ENCODE measurements around the gene SLC37A1. TPM values are rescaled to one million over a fixed set of nuclear protein-coding genes. Genes with fewer than 3 reads are reported as not detected.

The SLC37A1 gene
- total RNA-seq, 3 donors from 2014 or later (not counting 1 experiment from before 2014, with no cell fraction given) = 24.8 to 25.8 (median 25.3) TPM

- intact Hi-C loops (cut with micrococcal nuclease) = no loop called here
- no peak overlapping the region for H3K27ac Mint-ChIP-seq
- Histone ChIP-seq H3K4me1 (ENCODE audit: control insufficient read depth, insufficient read depth, low read length) (no peaks in the 10 kb centered on the region), H3K27ac (ENCODE audit: low read length) (no peak overlapping the region), H3K27me3 (ENCODE audit: control insufficient read depth, insufficient read depth, low read length) (no peaks in the 10 kb centered on the region), H3K9me3 (ENCODE audit: control insufficient read depth, insufficient read depth, low read length) (no peaks in the 10 kb centered on the region), H3K36me3 (ENCODE audit: control insufficient read depth, insufficient read depth, low read length) (no peaks in the 10 kb centered on the region), H3K4me3 (ENCODE audit: low read length) (no peak overlapping the region)
- 91% methylated on average over 20 of the region's 25 CpGs for WGBS (ENCODE audit: insufficient coverage)
- ATAC-seq (peak in 2 of 3 donors; percentile 24), DNase-seq (peak in 1 of 2 donors; percentile 45)
- TF ChIP-seq, protein P1, sequence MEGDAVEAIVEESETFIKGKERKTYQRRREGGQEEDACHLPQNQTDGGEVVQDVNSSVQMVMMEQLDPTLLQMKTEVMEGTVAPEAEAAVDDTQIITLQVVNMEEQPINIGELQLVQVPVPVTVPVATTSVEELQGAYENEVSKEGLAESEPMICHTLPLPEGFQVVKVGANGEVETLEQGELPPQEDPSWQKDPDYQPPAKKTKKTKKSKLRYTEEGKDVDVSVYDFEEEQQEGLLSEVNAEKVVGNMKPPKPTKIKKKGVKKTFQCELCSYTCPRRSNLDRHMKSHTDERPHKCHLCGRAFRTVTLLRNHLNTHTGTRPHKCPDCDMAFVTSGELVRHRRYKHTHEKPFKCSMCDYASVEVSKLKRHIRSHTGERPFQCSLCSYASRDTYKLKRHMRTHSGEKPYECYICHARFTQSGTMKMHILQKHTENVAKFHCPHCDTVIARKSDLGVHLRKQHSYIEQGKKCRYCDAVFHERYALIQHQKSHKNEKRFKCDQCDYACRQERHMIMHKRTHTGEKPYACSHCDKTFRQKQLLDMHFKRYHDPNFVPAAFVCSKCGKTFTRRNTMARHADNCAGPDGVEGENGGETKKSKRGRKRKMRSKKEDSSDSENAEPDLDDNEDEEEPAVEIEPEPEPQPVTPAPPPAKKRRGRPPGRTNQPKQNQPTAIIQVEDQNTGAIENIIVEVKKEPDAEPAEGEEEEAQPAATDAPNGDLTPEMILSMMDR (IDR thresholded peaks at IDR 0.05) = no peak
- H3K9me3 Mint-ChIP-seq = no peaks in the 10 kb centered on the region
- H3K36me3 Mint-ChIP-seq = no peaks in the 10 kb centered on the region
- H3K4me3 Mint-ChIP-seq = no peak overlapping the region
- H3K4me1 Mint-ChIP-seq = no peaks in the 10 kb centered on the region
- H3K27me3 Mint-ChIP-seq (ENCODE audit: low read depth in 2 of 2) = peaks cover 7 to 18% of the 10 kb centered on the region in 2 donors
Observed at GRCh38 chr21:42476388-42477331, 37.0 kb upstream of the SLC37A1 start.

- no peak for DNase-seq
- no peak for ATAC-seq
Observed at GRCh38 chr21:42478504-42478903, 35.1 kb upstream of the SLC37A1 start.

DNA sequence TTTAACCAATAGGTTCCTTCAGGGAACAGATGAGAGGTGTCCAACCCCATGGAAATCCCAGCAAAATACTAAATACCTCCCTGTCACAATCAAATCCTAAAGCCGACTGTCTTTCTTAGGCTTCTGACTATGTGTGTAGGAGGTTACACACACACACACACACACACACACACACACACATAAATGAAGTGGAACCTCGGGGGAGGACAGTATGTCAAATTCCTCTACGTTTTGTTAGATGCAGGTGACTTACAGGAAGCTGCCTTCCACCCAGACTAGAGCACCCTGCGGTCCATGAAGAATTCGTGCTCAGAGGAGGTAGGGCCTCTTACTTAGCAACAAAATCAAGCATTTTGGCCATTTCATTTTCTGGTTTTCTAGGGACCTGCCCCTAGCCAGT is 34.1 kb upstream of the SLC37A1 start:
- WGBS (ENCODE audit: insufficient coverage) = 83% methylated on average over 4 of the region's 5 CpGs
- TF ChIP-seq, protein P1 (IDR thresholded peaks at IDR 0.05) = no peak
- H3K27me3 ChIP-seq (ENCODE audit: control insufficient read depth, insufficient read depth, low read length) = no peaks in the 10 kb centered on the region
- Mint-ChIP-seq H3K4me1 (no peaks in the 10 kb centered on the region), H3K27me3 (ENCODE audit: low read depth in 2 of 2) (peaks cover 9 to 11% of the 10 kb centered on the region in 2 donors), H3K4me3 (no peak overlapping the region), H3K36me3 (no peaks in the 10 kb centered on the region), H3K9me3 (no peaks in the 10 kb centered on the region), H3K27ac (no peak overlapping the region)
- ATAC-seq = no peak
- H3K9me3 ChIP-seq (ENCODE audit: control insufficient read depth, insufficient read depth, low read length) = no peaks in the 10 kb centered on the region
- H3K4me3 ChIP-seq (ENCODE audit: low read length) = no peak overlapping the region
- intact Hi-C loops (cut with micrococcal nuclease) = no loop called here
- no peaks in the 10 kb centered on the region for H3K4me1 ChIP-seq (ENCODE audit: control insufficient read depth, insufficient read depth, low read length)
- no peaks in the 10 kb centered on the region for H3K36me3 ChIP-seq (ENCODE audit: control insufficient read depth, insufficient read depth, low read length)
- no peak for DNase-seq
- no peak overlapping the region for H3K27ac ChIP-seq (ENCODE audit: low read length)

More at GRCh38 chr21:42478504-42478903, 35.1 kb upstream of the SLC37A1 start:
- peaks cover 10 to 14% of the 10 kb centered on the region in 2 donors for H3K27me3 Mint-ChIP-seq (ENCODE audit: low read depth in 2 of 2)
- H3K4me1 ChIP-seq (ENCODE audit: control insufficient read depth, insufficient read depth, low read length) = no peaks in the 10 kb centered on the region
- TF ChIP-seq, protein P1 (IDR thresholded peaks at IDR 0.05) = no peak
- intact Hi-C loops (cut with micrococcal nuclease) = no loop called here
- 80% methylated on average over 7 of the region's 7 CpGs for WGBS (ENCODE audit: insufficient coverage)
- H3K27ac Mint-ChIP-seq = no peak overlapping the region
- no peaks in the 10 kb centered on the region for H3K9me3 ChIP-seq (ENCODE audit: control insufficient read depth, insufficient read depth, low read length)
- no peaks in the 10 kb centered on the region for H3K36me3 ChIP-seq (ENCODE audit: control insufficient read depth, insufficient read depth, low read length)
- H3K9me3 Mint-ChIP-seq = no peaks in the 10 kb centered on the region
- H3K4me3 Mint-ChIP-seq = no peak overlapping the region
- no peaks in the 10 kb centered on the region for H3K4me1 Mint-ChIP-seq
- no peak overlapping the region for H3K4me3 ChIP-seq (ENCODE audit: low read length)
- no peaks in the 10 kb centered on the region for H3K27me3 ChIP-seq (ENCODE audit: control insufficient read depth, insufficient read depth, low read length)
- no peaks in the 10 kb centered on the region for H3K36me3 Mint-ChIP-seq
- no peak overlapping the region for H3K27ac ChIP-seq (ENCODE audit: low read length)
